Astrocyte of the spinal cord (primary cell): ENCODE data around the gene ADAMTS2.

Experiments
- DNase-seq: peaks from one replicate; pipeline ENCODE4 v3.0.0; 2011; ENCODE audit warnings: low read depth, low spot score
- H3K4me3 ChIP-seq: 2 replicates; pipeline ENCODE4 v1.5.1; 2011; ENCODE audit warnings: low read depth, mild to moderate bottlenecking, low read length, moderate library complexity
- CTCF ChIP-seq: IDR thresholded peaks from 2 replicates; pipeline ENCODE4 v1.5.1; 2012; ENCODE audit warnings: low read depth, mild to moderate bottlenecking, low read length, inconsistent platforms
- in situ Hi-C: cut with HindIII; loops from 2 replicates; pipeline ENCODE4 v1.10.0; 2017; ENCODE audit warnings: low sequenced_read_pairs

The ADAMTS2 gene

GRCh38 chr5:179194941-179195381 is 150.3 kb downstream of the ADAMTS2 start:
- H3K4me3 ChIP-seq: no peak overlapping the region
- no peak for TF ChIP-seq CTCF
- in situ Hi-C loops: no loop called here
- DNase-seq: no peak

- in situ Hi-C loops: no loop called here
- no peak overlapping the region for H3K4me3 ChIP-seq
- DNase-seq: no peak
- no peak for TF ChIP-seq CTCF
Measured at GRCh38 chr5:179194201-179194910, 150.9 kb downstream of the ADAMTS2 start.

GRCh38 chr5:179193746-179194145 is 151.5 kb downstream of the ADAMTS2 start:
- in situ Hi-C loops: no loop called here
- no peak for DNase-seq
- no peak for TF ChIP-seq CTCF
- H3K4me3 ChIP-seq: no peak overlapping the region

DNA sequence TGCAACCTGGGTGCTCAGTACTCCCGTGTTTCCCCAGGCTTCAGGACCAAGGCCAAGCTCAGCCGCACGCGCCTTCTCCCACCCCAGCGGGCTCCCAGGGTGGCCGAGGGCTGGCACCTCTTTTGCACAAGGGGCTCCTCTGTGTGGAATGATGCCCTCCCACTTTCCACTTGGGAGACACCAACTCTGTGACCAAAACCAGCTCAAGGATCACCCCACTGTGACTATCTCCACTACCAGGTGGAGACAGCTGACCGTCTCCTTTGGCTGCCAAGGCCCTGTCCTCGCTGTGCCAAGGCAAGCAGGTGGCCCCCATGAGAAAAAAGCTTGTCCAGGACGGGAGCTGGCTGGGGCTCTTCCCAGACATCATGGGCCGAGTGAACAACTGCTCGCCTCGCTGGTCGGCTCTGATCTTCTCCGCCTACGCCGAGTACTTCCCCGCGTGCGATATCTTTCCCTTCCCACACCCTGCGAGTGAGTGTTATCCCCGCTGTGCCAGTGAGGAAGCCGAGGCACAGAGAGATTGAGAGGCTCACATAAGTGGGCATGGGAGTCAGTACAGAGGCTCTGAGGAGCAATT is 152.3 kb downstream of the ADAMTS2 start:
- no peak for TF ChIP-seq CTCF
- no peak for DNase-seq
- in situ Hi-C loops: no loop called here
- no peak overlapping the region for H3K4me3 ChIP-seq

- no peak for TF ChIP-seq CTCF
- in situ Hi-C loops: no loop called here
- no peak overlapping the region for H3K4me3 ChIP-seq
- no peak for DNase-seq
Measured at GRCh38 chr5:179192185-179192890, 152.9 kb downstream of the ADAMTS2 start.

GRCh38 chr5:179191506-179192184 is 153.6 kb downstream of the ADAMTS2 start:
- in situ Hi-C loops: no loop called here
- no peak overlapping the region for H3K4me3 ChIP-seq
- no peak for DNase-seq
- no peak for TF ChIP-seq CTCF
